Measurements from ENCODE around the gene SMG7. TPM values are rescaled to one million over a fixed set of nuclear protein-coding genes. Genes with fewer than 3 reads are reported as not detected.

SMG7 gene
- total RNA-seq, 2 experiments from 2014 or later, result 74.8 to 76.8 TPM

DNA sequence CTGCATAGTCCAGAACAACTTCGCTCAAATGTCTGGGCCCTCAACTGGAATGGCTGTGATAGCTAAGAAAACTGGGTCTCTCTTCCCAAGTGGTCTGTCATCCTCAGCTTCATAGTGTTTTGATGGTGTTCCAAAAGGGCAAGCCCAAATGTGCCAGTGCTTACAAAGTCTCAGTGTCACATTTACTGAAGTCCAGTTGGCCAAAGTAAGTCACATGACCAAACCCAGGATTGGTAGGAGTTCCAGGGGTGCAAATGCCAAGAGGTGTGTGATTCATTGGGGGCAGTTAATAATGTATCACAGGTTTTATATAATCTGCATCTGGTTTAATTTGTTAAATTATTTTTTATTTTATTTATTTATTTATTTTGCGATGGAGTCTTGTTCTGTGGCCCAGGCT is 24.9 kb downstream of the SMG7 start:
- Mint-ChIP-seq H3K9me3 (no peaks in the 10 kb centered on the region), H3K27ac (no peak overlapping the region), H3K27me3 (no peaks in the 10 kb centered on the region), H3K36me3 (ENCODE audit: low read depth) (peaks cover 24% of the 10 kb centered on the region), H3K4me3 (no peak overlapping the region), H3K4me1 (peaks cover 42% of the 10 kb centered on the region)
- DNase-seq, result no peak
- ChIA-PET POLR2A (interaction anchor here (1.5 kb wide), 1 partner anchor 24 kb away, joined by 5 read pairs; the partner anchor contains the start of gene SMG7), CTCF (no interaction called here)

DNA sequence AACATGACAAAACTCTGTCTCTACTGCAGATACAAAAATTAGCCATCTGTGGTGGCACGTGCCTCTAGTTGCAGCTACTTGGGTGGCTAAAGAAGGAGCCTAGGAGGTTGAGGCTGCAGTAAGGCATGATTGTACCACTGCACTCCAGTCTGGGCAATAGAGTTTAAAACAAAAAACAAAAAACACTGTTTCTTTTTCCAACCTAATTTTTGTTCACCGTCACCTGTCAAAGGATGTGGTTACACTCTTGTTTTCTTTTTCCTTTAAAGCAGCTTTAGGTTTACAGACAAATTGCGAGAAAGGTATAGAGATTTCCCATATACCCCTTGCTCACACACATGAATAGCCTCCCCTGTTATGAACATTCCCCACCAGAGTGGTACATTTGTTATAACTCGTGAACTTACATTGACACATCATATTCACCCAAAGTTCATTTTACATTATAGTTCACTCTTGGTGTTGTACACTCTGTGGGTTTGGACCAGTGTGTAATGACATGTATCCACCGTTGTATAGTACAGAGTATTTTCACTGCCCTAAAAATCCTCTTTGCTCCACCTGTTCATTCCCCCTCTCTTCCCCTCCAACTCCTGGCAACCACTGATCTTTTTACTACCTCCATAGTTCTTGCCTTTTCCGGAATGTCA is 26.2 kb downstream of the SMG7 start:
- Mint-ChIP-seq H3K27ac (peak overlapping the region; percentile 67), H3K36me3 (ENCODE audit: low read depth) (peaks cover 20% of the 10 kb centered on the region), H3K4me1 (peaks cover 44% of the 10 kb centered on the region), H3K9me3 (no peaks in the 10 kb centered on the region), H3K4me3 (peak overlapping the region; percentile 6), H3K27me3 (no peaks in the 10 kb centered on the region)
- DNase-seq, result no peak
- POLR2A ChIA-PET, result interaction anchor here (1.2 to 1.5 kb wide), 2 partner anchors 20 to 26 kb away, joined by 5 to 8 read pairs; partner anchors contain the start of gene SMG7
- CTCF ChIA-PET, result interaction anchor here (1.0 kb wide), 1 partner anchor 8 kb away, joined by 3 read pairs; no protein-coding TSS in a partner anchor

DNA sequence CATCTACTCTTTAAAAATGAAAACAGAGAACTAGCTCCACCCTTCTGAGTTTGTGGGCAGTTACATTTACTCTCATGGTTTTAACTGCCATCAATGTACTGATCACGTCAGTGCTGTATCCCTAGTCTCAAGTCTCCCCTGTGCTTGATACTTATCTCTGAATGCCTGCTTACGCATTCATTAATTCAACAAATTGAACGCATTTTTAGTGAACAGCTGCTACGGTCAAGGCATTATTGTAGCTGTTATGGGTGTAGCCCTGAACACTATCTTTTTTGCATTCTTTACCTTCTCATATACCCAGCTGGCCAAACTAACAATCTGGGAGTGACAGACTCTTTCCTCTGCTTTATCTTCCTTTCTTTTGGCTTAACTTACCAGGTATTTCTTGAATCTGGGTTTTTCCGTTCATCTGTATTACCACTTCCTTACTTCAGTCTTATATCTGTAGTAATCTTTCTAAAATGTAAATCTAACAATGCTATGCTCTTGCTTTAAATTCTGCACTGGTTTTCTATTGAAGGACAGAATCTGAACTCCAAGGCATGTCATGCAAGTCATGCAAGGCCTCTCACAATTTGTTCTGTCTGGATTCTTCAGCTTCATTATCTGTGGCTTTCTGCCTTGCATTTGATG is 33.3 kb downstream of the SMG7 start:
- Mint-ChIP-seq H3K27ac (no peak overlapping the region), H3K9me3 (no peaks in the 10 kb centered on the region), H3K36me3 (ENCODE audit: low read depth) (peaks cover 2% of the 10 kb centered on the region), H3K4me3 (no peak overlapping the region), H3K4me1 (peaks cover 9% of the 10 kb centered on the region), H3K27me3 (no peaks in the 10 kb centered on the region)
- POLR2A ChIA-PET, result interaction anchor here (0.6 to 1.0 kb wide), 3 partner anchors 20 to 33 kb away, joined by 3 to 6 read pairs (median 4); partner anchors contain the start of gene SMG7
- CTCF ChIA-PET, result no interaction called here
- DNase-seq, result no peak

DNA sequence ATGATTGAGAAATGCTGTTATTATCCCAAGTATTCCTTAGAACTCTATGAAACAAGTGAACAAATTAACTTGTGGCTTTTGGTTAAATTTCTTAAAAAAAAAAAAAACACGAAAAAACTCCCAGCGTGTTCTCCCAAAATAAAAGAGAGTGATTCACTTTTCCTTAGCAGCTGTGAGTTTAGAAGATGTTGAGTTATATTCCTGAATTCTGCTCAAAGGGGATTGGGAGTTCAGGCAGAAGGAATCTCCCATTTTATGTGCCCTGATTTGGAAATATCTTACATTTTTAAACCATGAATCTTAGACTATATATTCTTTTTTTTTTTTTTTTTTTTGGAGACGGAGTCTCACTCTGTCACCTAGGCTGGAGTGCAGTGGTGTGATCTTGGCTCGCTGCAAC is 34.3 kb downstream of the SMG7 start:
- DNase-seq, result no peak
- ChIA-PET POLR2A (no interaction called here), CTCF (interaction anchor here (0.6 kb wide), 1 partner anchor 9 kb away, joined by 3 read pairs; no protein-coding TSS in a partner anchor)
- no peak overlapping the region for H3K4me3 Mint-ChIP-seq
- no peak overlapping the region for H3K27ac Mint-ChIP-seq
- H3K36me3 Mint-ChIP-seq (ENCODE audit: low read depth), result no peaks in the 10 kb centered on the region
- H3K27me3 Mint-ChIP-seq, result no peaks in the 10 kb centered on the region
- H3K4me1 Mint-ChIP-seq, result peaks cover 6% of the 10 kb centered on the region
- no peaks in the 10 kb centered on the region for H3K9me3 Mint-ChIP-seq

DNA sequence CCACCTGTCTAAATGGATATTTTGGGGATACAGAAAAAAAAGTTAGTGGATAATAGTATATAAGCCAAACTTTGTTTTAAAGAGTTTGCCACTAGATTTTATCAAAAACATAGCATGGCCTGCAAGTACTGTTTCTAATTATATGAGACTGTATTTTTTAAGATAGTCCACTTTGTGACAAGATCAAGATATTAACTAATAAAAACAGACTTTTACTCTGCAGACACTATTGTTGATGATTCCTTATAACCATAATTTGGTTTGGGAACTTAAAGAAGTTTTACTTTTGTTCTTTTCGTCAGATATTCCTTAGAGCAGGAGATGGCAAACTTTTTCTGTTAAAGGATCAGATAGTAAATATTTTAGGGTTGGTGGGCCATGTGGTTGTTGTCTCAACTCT is 36.4 kb downstream of the SMG7 start:
- no peak overlapping the region for H3K4me3 Mint-ChIP-seq
- CTCF ChIA-PET, result interaction anchor here (1.4 to 2.3 kb wide), 3 partner anchors 16 to 124 kb away, joined by 4 to 9 read pairs (median 4); no protein-coding TSS in a partner anchor
- H3K27me3 Mint-ChIP-seq, result no peaks in the 10 kb centered on the region
- POLR2A ChIA-PET, result no interaction called here
- DNase-seq, result no peak
- H3K9me3 Mint-ChIP-seq, result no peaks in the 10 kb centered on the region
- H3K36me3 Mint-ChIP-seq (ENCODE audit: low read depth), result no peaks in the 10 kb centered on the region
- H3K4me1 Mint-ChIP-seq, result peaks cover 7% of the 10 kb centered on the region
- H3K27ac Mint-ChIP-seq, result no peak overlapping the region

DNA sequence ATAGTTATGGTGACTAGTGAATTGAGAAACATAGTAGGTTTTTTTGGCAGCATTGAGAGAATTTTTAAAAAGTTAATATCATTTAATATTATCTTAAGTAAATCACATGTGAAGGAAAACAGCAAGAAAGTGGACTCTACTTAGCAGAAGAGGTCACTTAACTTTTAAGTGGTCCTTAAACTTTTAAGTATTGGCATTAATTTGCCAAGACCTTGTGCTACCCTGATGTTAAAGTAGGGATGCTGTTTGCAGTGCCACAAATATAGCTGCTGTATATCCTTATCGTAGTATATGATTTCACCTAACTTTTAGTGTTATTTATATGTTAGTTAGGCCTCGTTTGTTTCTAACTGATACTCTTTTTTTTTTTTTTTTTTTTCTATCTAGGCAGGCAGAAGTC is 40.2 kb downstream of the SMG7 start:
- ChIA-PET POLR2A (no interaction called here), CTCF (no interaction called here)
- DNase-seq, result no peak
- H3K4me3 Mint-ChIP-seq, result no peak overlapping the region
- H3K36me3 Mint-ChIP-seq (ENCODE audit: low read depth), result peaks cover 13% of the 10 kb centered on the region
- H3K27me3 Mint-ChIP-seq, result no peaks in the 10 kb centered on the region
- H3K9me3 Mint-ChIP-seq, result no peaks in the 10 kb centered on the region
- peaks cover 9% of the 10 kb centered on the region for H3K4me1 Mint-ChIP-seq
- no peak overlapping the region for H3K27ac Mint-ChIP-seq

DNA sequence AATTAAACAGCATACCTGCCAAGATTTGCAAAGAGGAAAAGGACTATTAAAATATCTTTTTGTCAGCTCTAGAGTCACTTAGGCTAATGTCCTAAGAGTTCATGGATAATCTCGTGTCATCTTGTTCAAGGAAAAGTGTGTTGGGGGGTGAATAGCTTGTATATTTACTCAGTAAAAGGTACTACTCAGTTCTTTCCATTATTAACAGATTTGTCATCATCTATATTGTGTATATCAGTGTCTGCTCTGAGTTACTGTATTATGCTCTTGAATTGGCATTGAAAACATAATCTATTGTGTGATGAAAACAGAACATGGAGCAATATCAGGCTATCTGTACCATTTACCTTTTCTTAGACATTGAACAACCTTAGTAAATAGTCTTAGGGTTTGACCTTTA is 41.9 kb downstream of the SMG7 start:
- H3K36me3 Mint-ChIP-seq (ENCODE audit: low read depth), result peaks cover 18% of the 10 kb centered on the region

DNA sequence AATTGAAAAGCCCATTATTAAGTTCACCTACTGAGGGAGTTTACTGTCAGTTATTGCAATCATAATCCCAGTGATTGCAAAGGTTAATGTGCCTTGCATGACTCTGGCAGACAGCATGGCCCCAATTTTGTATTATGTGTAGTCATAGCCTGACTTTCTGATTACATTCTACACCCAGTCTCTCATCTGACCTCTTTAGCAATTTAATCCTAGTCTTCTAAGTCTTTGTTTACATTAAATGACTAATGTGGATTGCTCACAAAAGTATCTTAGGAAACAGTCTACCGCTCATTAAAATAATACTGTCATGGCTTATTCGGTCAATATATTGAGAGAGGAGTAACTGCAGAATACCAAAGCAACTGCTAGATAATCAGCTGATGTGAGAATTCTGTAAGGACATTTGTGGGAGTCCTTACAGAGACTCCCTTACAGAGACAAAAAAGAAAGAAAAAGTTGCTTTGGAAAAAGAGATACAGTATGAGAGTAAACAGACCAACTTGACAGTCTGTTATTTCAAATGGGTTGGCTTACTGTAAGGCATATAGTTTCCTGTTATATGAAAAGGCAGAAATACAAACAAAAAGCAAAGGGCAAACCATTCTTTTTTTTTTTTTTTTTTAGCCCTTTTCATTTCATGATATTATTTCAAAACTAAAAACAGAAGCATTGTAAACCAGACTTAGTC is 42.8 kb downstream of the SMG7 start:
- no peaks in the 10 kb centered on the region for H3K9me3 Mint-ChIP-seq
- ChIA-PET POLR2A (no interaction called here), CTCF (no interaction called here)
- no peak overlapping the region for H3K27ac Mint-ChIP-seq
- H3K4me3 Mint-ChIP-seq, result no peak overlapping the region
- no peaks in the 10 kb centered on the region for H3K27me3 Mint-ChIP-seq
- peaks cover 18% of the 10 kb centered on the region for H3K36me3 Mint-ChIP-seq (ENCODE audit: low read depth)
- H3K4me1 Mint-ChIP-seq, result peaks cover 9% of the 10 kb centered on the region
- no peak for DNase-seq

More for the DNA sequence above, 41.9 kb downstream of the SMG7 start:
- POLR2A ChIA-PET, result no interaction called here
- no peak for DNase-seq
- no peaks in the 10 kb centered on the region for H3K9me3 Mint-ChIP-seq
- H3K27me3 Mint-ChIP-seq, result no peaks in the 10 kb centered on the region
- CTCF ChIA-PET, result no interaction called here
- peaks cover 9% of the 10 kb centered on the region for H3K4me1 Mint-ChIP-seq
- H3K27ac Mint-ChIP-seq, result no peak overlapping the region
- H3K4me3 Mint-ChIP-seq, result no peak overlapping the region

DNA sequence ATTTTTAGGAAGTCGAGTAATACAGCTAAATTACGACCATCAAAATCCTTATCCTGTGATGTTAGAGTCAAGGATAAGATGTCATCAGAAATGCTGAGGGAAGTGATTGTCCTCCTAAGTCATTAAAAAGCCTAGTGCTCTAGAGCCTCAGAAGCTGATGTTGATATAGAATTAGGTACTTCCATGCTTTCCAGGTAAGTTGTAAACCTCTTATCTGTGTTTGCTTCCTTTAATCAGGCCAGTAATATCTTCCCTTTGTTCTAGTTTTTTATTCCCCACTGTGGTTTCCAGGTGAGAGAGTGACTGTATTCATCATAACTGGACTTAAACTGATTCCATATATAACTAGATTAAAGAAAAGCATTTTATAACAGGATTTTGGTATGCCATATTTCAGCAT is 44.4 kb downstream of the SMG7 start:
- ChIA-PET CTCF (no interaction called here), POLR2A (no interaction called here)
- Mint-ChIP-seq H3K27ac (no peak overlapping the region), H3K4me3 (no peak overlapping the region), H3K9me3 (no peaks in the 10 kb centered on the region), H3K27me3 (no peaks in the 10 kb centered on the region), H3K4me1 (peaks cover 10% of the 10 kb centered on the region), H3K36me3 (ENCODE audit: low read depth) (peaks cover 28% of the 10 kb centered on the region)
- no peak for DNase-seq

DNA sequence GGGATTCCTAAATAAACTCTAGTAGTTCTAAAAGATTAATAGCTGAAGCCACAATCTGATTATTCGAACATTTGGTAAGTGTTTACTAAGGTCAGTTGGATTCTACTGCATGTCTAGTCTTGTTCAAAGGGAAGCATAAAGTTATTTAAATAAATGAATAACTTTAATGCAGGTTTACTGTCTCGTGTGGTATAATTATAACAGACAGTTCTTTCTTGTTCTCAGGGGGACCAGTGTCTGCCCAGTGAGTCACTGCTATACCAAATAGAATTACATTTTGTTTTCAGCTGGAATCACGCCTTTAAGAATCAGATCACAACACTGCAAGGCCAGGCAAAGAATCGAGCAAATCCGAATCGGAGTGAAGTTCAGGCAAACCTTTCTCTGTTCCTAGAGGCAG is 45.1 kb downstream of the SMG7 start:
- Mint-ChIP-seq H3K4me3 (no peak overlapping the region), H3K27ac (no peak overlapping the region), H3K9me3 (no peaks in the 10 kb centered on the region), H3K27me3 (no peaks in the 10 kb centered on the region), H3K4me1 (peaks cover 8% of the 10 kb centered on the region), H3K36me3 (ENCODE audit: low read depth) (peaks cover 32% of the 10 kb centered on the region)
- ChIA-PET CTCF (no interaction called here), POLR2A (no interaction called here)
- DNase-seq, result no peak

DNA sequence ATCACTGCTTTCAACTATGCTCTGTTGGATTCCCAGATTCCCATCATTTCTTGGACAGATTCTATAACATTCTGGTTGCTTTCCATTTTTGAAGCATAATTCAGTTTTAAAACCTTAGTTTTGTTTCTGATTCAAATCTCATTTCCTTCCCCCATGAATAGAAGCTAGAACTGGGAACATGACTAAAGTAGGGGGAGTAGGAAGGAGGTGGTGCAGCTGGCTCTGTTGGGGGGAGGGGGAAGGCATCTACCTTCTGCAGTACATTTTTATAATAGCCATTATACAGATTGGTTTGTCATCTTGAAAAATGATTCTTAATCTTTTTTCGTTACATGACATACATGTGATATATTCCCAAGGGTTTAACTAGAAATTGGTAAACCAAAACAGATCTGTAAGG is 48.1 kb downstream of the SMG7 start:
- POLR2A ChIA-PET, result no interaction called here

DNA sequence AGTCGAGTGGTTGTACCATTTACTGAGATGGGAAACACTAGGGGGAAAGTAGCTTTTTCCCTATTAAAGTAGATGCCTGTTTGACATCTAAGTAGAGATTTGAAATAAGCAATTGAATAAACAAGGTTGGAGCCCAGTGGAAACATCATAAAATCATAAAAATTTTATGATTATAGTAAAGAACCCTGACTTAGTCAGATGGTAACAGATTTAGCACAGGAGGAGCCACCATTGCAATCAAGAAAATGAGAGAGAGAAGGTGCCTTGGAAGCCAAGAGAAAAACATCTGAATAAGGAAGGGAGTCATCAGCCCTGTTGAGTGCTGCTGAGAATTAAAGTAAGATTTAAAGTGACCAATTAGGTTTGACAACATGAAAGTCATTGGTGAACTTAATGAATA is 49.8 kb downstream of the SMG7 start:
- Mint-ChIP-seq H3K27me3 (no peaks in the 10 kb centered on the region), H3K4me1 (peaks cover 4% of the 10 kb centered on the region), H3K4me3 (no peak overlapping the region), H3K27ac (no peak overlapping the region), H3K36me3 (ENCODE audit: low read depth) (peaks cover 50% of the 10 kb centered on the region), H3K9me3 (no peaks in the 10 kb centered on the region)
- no peak for DNase-seq
- POLR2A ChIA-PET, result interaction anchor here (0.9 kb wide), 1 partner anchor 49 kb away, joined by 3 read pairs; no protein-coding TSS in a partner anchor
- CTCF ChIA-PET, result interaction anchor here (0.7 to 1.2 kb wide), 2 partner anchors 52 to 199 kb away, joined by 3 to 4 read pairs; no protein-coding TSS in a partner anchor

More for the DNA sequence above, 48.1 kb downstream of the SMG7 start:
- no peak overlapping the region for H3K27ac Mint-ChIP-seq
- H3K4me1 Mint-ChIP-seq, result peaks cover 6% of the 10 kb centered on the region
- no peak overlapping the region for H3K4me3 Mint-ChIP-seq
- DNase-seq, result no peak
- H3K27me3 Mint-ChIP-seq, result no peaks in the 10 kb centered on the region
- CTCF ChIA-PET, result interaction anchor here (0.7 kb wide), 1 partner anchor 111 kb away, joined by 3 read pairs; no protein-coding TSS in a partner anchor
- H3K36me3 Mint-ChIP-seq (ENCODE audit: low read depth), result peaks cover 54% of the 10 kb centered on the region
- no peaks in the 10 kb centered on the region for H3K9me3 Mint-ChIP-seq

DNA sequence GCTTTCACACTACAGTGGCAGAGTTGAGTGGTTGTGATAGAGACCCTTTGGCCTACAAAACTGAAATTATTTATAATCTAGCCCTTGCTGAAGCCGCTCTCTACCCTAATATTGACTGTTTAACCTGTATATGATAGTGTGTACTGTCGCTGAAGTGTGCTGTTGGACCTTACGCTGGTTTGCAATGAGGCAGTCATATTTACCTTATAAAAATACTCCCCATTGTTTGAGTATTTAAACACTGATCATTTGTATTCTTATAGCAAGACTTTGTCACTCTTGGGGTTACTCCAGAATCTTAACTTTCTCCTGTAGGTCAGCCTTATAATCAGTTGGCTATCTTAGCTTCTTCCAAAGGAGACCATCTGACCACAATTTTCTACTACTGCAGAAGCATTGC is 56.3 kb downstream of the SMG7 start:
- CTCF ChIA-PET, result no interaction called here
- DNase-seq, result no peak
- peaks cover 60% of the 10 kb centered on the region for H3K36me3 Mint-ChIP-seq (ENCODE audit: low read depth)

More for the DNA sequence above, 56.3 kb downstream of the SMG7 start:
- H3K27me3 Mint-ChIP-seq, result no peaks in the 10 kb centered on the region
- no peaks in the 10 kb centered on the region for H3K9me3 Mint-ChIP-seq
- POLR2A ChIA-PET, result no interaction called here
- H3K4me3 Mint-ChIP-seq, result no peak overlapping the region
- H3K27ac Mint-ChIP-seq, result no peak overlapping the region
- H3K4me1 Mint-ChIP-seq, result no peaks in the 10 kb centered on the region
